HG03342 (cell line): ENCODE data around the gene C2orf81.
A peak's percentile ranks its signal among the peaks of the same experiment; 100 is the strongest.
"Not testable (repeated sequence)": the region's sequence is repeated elsewhere in the genome, so short reads cannot be mapped to it uniquely, and the experiment has no call there.

Source experiments
- ATAC-seq: cut with Tn5 transposase; IDR thresholded peaks from one replicate; pipeline ENCODE4 v1.9.1; 2021; ENCODE audit warnings: mild to moderate bottlenecking, moderate library complexity; ENCODE audit not compliant: unreplicated experiment

C2orf81 gene

GRCh38 chr2:74421221-74421870, at the start of gene C2orf81, which contains the start of gene WDR54:
Gene C2orf81, minus strand, starts transcription at chr2:74421619. Its CDS starts 59 bp downstream, at chr2:74421560.
Gene WDR54, plus strand, starts transcription at chr2:74421730. Its CDS starts 424 bp downstream, at chr2:74422154.
- ATAC-seq, result peak; percentile 90

- not testable (repeated sequence) for ATAC-seq
Observed at GRCh38 chr2:74470742-74471141, 49.3 kb upstream of the C2orf81 start.

- ATAC-seq, result no peak
Observed at GRCh38 chr2:74464406-74464805, 43.0 kb upstream of the C2orf81 start.

GRCh38 chr2:74462786-74463105, 41.3 kb upstream of the C2orf81 start:
- no peak for ATAC-seq

GRCh38 chr2:74462054-74462785, 40.8 kb upstream of the C2orf81 start:
- ATAC-seq, result no peak

GRCh38 chr2:74461187-74462053, 40.0 kb upstream of the C2orf81 start:
- no peak for ATAC-seq

- ATAC-seq, result not testable (repeated sequence)
Observed at GRCh38 chr2:74460187-74460586, 38.8 kb upstream of the C2orf81 start.

GRCh38 chr2:74459503-74460118, 38.2 kb upstream of the C2orf81 start:
- not testable (repeated sequence) for ATAC-seq

GRCh38 chr2:74458938-74459363, 37.5 kb upstream of the C2orf81 start:
- ATAC-seq, result no peak

GRCh38 chr2:74458132-74458937, 36.9 kb upstream of the C2orf81 start, which contains the start of gene WBP1:
Gene WBP1, plus strand, starts transcription at chr2:74458438. Its CDS starts 165 bp downstream, at chr2:74458603.
- ATAC-seq, result peak; percentile 83

GRCh38 chr2:74457549-74458131, 36.2 kb upstream of the C2orf81 start:
- ATAC-seq, result peak; percentile 26

GRCh38 chr2:74457129-74457548, 35.7 kb upstream of the C2orf81 start:
- ATAC-seq, result no peak

- peak; percentile 34 for ATAC-seq
Observed at GRCh38 chr2:74454654-74455511, 33.5 kb upstream of the C2orf81 start, which contains the start of gene INO80B. Gene INO80B, plus strand, starts transcription at chr2:74455087. Its CDS starts 30 bp downstream, at chr2:74455117.

GRCh38 chr2:74450570-74451190, 29.3 kb upstream of the C2orf81 start:
- ATAC-seq, result no peak

GRCh38 chr2:74448771-74449170, 27.4 kb upstream of the C2orf81 start:
- ATAC-seq, result no peak

GRCh38 chr2:74447230-74447999, 26.0 kb upstream of the C2orf81 start:
- no peak for ATAC-seq
